Endothelial cell of umbilical vein (primary cell): ENCODE results near the gene NR6A1. TPM values are rescaled to one million over a fixed set of nuclear protein-coding genes. Genes with fewer than 3 reads are reported as not detected.

Source experiments
- BruUV-seq: library from RNA; stranded (reverse); fragments of 400-500 nt; replicated peaks from 2 replicates; lab custom pipeline; 2021; lab: Mats Ljungman, UMichigan
- CTCF ChIA-PET: fragments of 300-600, 350-600 bp; sonication (Branson Sonifier 250); formaldehyde crosslinking; loops from one replicate; lab custom pipeline; 2021; ENCODE audit warnings: antibody characterized with exemption, inconsistent platforms; lab: Charles Lee
- POLR2A ChIA-PET: fragments of 300-600, 350-600 bp; sonication (Branson Sonifier 250); formaldehyde crosslinking; loops from one replicate; lab custom pipeline; 2021; ENCODE audit warnings: antibody characterized with exemption, inconsistent platforms; lab: Charles Lee
- DNase-seq: peaks from one replicate; pipeline ENCODE4 v3.0.0-alpha.2; 2011; ENCODE audit warnings: low read depth, low spot score
- FAIRE-seq: peaks from 2 replicates; lab custom pipeline; 2011; peaks lifted over from hg19 to GRCh38; lab: Jason Lieb, UNC
- H2AFZ ChIP-seq: 2 replicates; pipeline ENCODE4 v1.6.0; 2012; ENCODE audit warnings: low read depth, low read length, control low read depth, inconsistent platforms
- H3K27ac ChIP-seq: 2 replicates; pipeline ENCODE4 v1.5.1; 2011; ENCODE audit warnings: low read depth, mild to moderate bottlenecking, control low read depth, low read length, moderate library complexity; ENCODE audit not compliant: insufficient read depth
- H3K27me3 ChIP-seq, 2 experiments: 2 replicates each; pipeline versions ENCODE4 v1.6.0 to v1.6.1; 2011; ENCODE audit warnings: low read length in 2 of 2, mixed read lengths in 1 of 2; ENCODE audit not compliant: control insufficient read depth in 2 of 2, insufficient read depth in 2 of 2
- H3K36me3 ChIP-seq, 2 experiments: 2 replicates in 1 of 2; 3 replicates in 1 of 2; pipeline ENCODE4 v1.5.1; 2011; ENCODE audit warnings: low read length in 2 of 2, mild to moderate bottlenecking in 1 of 2, moderate library complexity in 1 of 2; ENCODE audit not compliant: control insufficient read depth in 2 of 2, insufficient read depth in 2 of 2; ENCODE audit errors: extremely low read depth in 1 of 2
- H3K4me1 ChIP-seq: 3 replicates; pipeline ENCODE4 v1.5.1; 2011; ENCODE audit warnings: mild to moderate bottlenecking, low read length; ENCODE audit not compliant: control insufficient read depth, insufficient read depth; ENCODE audit errors: extremely low read depth
- H3K4me2 ChIP-seq: 2 replicates; pipeline ENCODE4 v1.6.1; 2011; ENCODE audit warnings: low read length, control low read depth, mixed read lengths; ENCODE audit not compliant: insufficient read depth
- H3K4me3 ChIP-seq, 3 experiments: fragments of 200-600 bp in 1 of 3; sonication (generic), shearing (Covaris generic) in 1 of 3; replicated peaks in 1 of 3; 2 replicates each; pipeline ENCODE4 v1.5.1; 2011 to 2016; ENCODE audit warnings: control low read depth in 3 of 3, low read length in 3 of 3, mild to moderate bottlenecking in 2 of 3, inconsistent platforms in 1 of 3, low read depth in 1 of 3, moderate library complexity in 1 of 3; ENCODE audit not compliant: insufficient read depth in 1 of 3
- H3K79me2 ChIP-seq: 2 replicates; pipeline ENCODE4 v1.6.0; 2012; ENCODE audit warnings: low read length, inconsistent platforms; ENCODE audit not compliant: control insufficient read depth, insufficient read depth
- H3K9ac ChIP-seq: replicated peaks from 2 replicates; pipeline ENCODE3; 2011; ENCODE audit warnings: low read length, control low read depth; ENCODE audit not compliant: insufficient read depth; ENCODE audit errors: extremely low read depth
- H3K9me1 ChIP-seq: replicated peaks from 3 replicates; pipeline ENCODE4 v1.6.0; 2011; ENCODE audit warnings: mild to moderate bottlenecking, low read length; ENCODE audit not compliant: control insufficient read depth, insufficient read depth; ENCODE audit errors: extremely low read depth
- H3K9me3 ChIP-seq: replicated peaks from 2 replicates; pipeline ENCODE4 v1.5.1; 2012; ENCODE audit warnings: low read length, inconsistent platforms; ENCODE audit not compliant: control insufficient read depth, insufficient read depth
- H4K20me1 ChIP-seq: replicated peaks from 2 replicates; pipeline ENCODE3; 2011; ENCODE audit warnings: mild to moderate bottlenecking, low read length; ENCODE audit not compliant: control insufficient read depth, insufficient read depth; ENCODE audit errors: extremely low read depth
- CTCF ChIP-seq, 2 donors: IDR thresholded peaks; 1 replicate in 1 of 2; 2 replicates in 1 of 2; pipeline ENCODE4 v1.5.1; 2011; ENCODE audit warnings: low read length in 2 of 2, mild to moderate bottlenecking in 2 of 2, moderate library complexity in 2 of 2, control low read depth in 1 of 2, inconsistent platforms in 1 of 2, low read depth in 1 of 2; ENCODE audit not compliant: insufficient read depth in 1 of 2; ENCODE audit errors: extremely low read depth in 1 of 2
- EZH2 ChIP-seq: IDR thresholded peaks from 2 replicates; pipeline ENCODE4 v1.6.1; 2012; ENCODE audit warnings: borderline replicate concordance, low read depth, mild to moderate bottlenecking, moderate library complexity, low read length, inconsistent platforms; ENCODE audit not compliant: severe bottlenecking
- FOS ChIP-seq: IDR thresholded peaks from 2 replicates; pipeline ENCODE4 v1.6.1; 2011; ENCODE audit warnings: mild to moderate bottlenecking, low read length, moderate library complexity, borderline replicate concordance; ENCODE audit not compliant: insufficient read depth
- GATA2 ChIP-seq: IDR thresholded peaks from 2 replicates; pipeline ENCODE4 v1.7.0; 2011; ENCODE audit warnings: low read depth, mild to moderate bottlenecking, moderate library complexity, mixed read lengths, low read length; ENCODE audit not compliant: insufficient read length, insufficient read depth
- JUN ChIP-seq: IDR thresholded peaks from 2 replicates; pipeline ENCODE4 v1.6.1; 2011; ENCODE audit warnings: borderline replicate concordance, low read depth; ENCODE audit not compliant: insufficient read length, insufficient read depth
- MYC ChIP-seq: IDR thresholded peaks from one replicate; pipeline ENCODE4 v1.6.1; 2011; ENCODE audit warnings: mild to moderate bottlenecking, low read depth, low read length
- POLR2A ChIP-seq: IDR thresholded peaks from 2 replicates; pipeline ENCODE4 v1.6.1; 2012; ENCODE audit warnings: low read depth, mild to moderate bottlenecking, control low read depth, low read length
- POLR2AphosphoS5 ChIP-seq: IDR thresholded peaks from 2 replicates; pipeline ENCODE4 v1.6.1; 2012; ENCODE audit warnings: low read depth, mild to moderate bottlenecking, control low read depth, low read length, moderate library complexity; ENCODE audit not compliant: insufficient read depth
- dilution Hi-C: fragments of 300-500 bp; cut with MboI; formaldehyde crosslinking; loops from one replicate; pipeline ENCODE4 v1.15.0; 2019; ENCODE audit warnings: low sequenced_read_pairs; ENCODE audit not compliant: extremely low pct_ligation_motif_present
- intact Hi-C: fragments of 100-400 bp; cut with micrococcal nuclease; formaldehyde crosslinking; loops from one replicate; pipeline ENCODE4 v1.10.0; 2022
- polyA plus RNA-seq, 4 experiments: library from polyadenylated mRNA; depleted of rRNA in 3 of 4; stranded (reverse) in 3 of 4; unstranded in 1 of 4; fragments of >200 nt; gene quantifications; 2 replicates each; pipeline versions ENCODE4 v1.2.1 to v1.2.3, GENCODE V29; 2011 to 2012; ENCODE audit warnings: missing spikeins in 1 of 4
- total RNA-seq: library from RNA; stranded (reverse); gene quantifications from 2 replicates; pipeline ENCODE4 v1.2.3, GENCODE V29; 2021
- TF ChIP-seq, protein P1 (sequence below): IDR thresholded peaks from 2 replicates; pipeline ENCODE4 v1.6.1; 2011; ENCODE audit not compliant: insufficient read depth, insufficient read length

Gene NR6A1
- total and polyA plus RNA-seq, 2 donors (not counting 3 experiments of a cell fraction or from before 2014, with no cell fraction given): 0.17 to 1.2 TPM

DNA sequence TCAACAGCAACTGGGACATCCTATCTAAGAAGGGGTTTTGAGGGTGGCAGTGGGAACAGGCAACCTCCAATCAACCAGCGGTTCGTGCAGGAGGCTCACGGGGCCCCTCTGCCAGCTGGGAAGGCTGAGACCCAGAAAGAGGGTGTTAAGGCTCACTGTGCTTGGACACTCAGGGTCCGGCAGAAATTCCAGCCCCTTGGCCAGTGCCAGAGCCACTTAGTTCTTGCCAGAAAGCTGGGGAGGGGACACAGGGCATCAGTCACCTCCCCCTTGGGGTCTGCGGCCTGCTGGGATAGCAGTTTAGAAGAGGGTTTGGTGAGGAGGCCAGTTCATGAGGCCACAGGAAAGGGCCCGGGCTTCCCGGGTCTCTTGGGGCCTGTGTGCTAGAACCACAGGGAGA, 300.4 kb downstream of the NR6A1 start:
- dilution Hi-C loops (no loop called here), intact Hi-C loops (no loop called here)
- Histone ChIP-seq H3K4me3 (no peak overlapping the region), H3K79me2 (no peaks in the 10 kb centered on the region), H3K9me3 (no peaks in the 10 kb centered on the region), H3K4me1 (no peaks in the 10 kb centered on the region), H4K20me1 (no peaks in the 10 kb centered on the region), H3K27me3 (no peaks in the 10 kb centered on the region), H3K9me1 (no peaks in the 10 kb centered on the region), H3K27ac (no peak overlapping the region), H3K4me2 (no peak overlapping the region), H2AFZ (no peak overlapping the region), H3K36me3 (no peaks in the 10 kb centered on the region), H3K9ac (no peak overlapping the region)
- ChIA-PET CTCF (interaction anchor here (1.0 kb wide), 1 partner anchor 16 kb away, joined by 3 read pairs; no protein-coding TSS in a partner anchor), POLR2A (no interaction called here)
- FAIRE-seq (no peak), DNase-seq (no peak)
- TF ChIP-seq GATA2 (no peak), POLR2A (no peak), EZH2 (no peak), FOS (no peak), JUN (no peak), CTCF (IDR thresholded peaks at IDR 0.05; ENCODE audit: extremely low read depth in 1 of 2, insufficient read depth in 1 of 2, low read depth in 1 of 2, low read length in 2 of 2) (no peak), MYC (no peak), POLR2AphosphoS5 (no peak)
- TF ChIP-seq, protein P1, sequence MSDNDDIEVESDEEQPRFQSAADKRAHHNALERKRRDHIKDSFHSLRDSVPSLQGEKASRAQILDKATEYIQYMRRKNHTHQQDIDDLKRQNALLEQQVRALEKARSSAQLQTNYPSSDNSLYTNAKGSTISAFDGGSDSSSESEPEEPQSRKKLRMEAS: no peak
- no TSS peak for BruUV-seq
